NT2/D1 (cell line): ENCODE measurements around the gene BHMT.

ENCODE experiments used
- DNase-seq: peaks from one replicate; pipeline ENCODE4 v3.0.0-alpha.2; 2011; ENCODE audit warnings: low read depth, low spot score
- H3K27me3 ChIP-seq: 2 replicates; pipeline ENCODE4 v1.6.0; 2011; ENCODE audit warnings: mild to moderate bottlenecking; ENCODE audit not compliant: insufficient read length, insufficient read depth
- H3K36me3 ChIP-seq: 2 replicates; pipeline ENCODE4 v1.6.1; 2011; ENCODE audit warnings: mild to moderate bottlenecking, low read length, mixed read lengths; ENCODE audit not compliant: insufficient read depth, insufficient read length
- H3K4me1 ChIP-seq: 2 replicates; pipeline ENCODE4 v1.5.1; 2011; ENCODE audit not compliant: insufficient read depth, insufficient read length
- H3K4me3 ChIP-seq: 2 replicates; pipeline ENCODE4 v1.5.1; 2011; ENCODE audit warnings: low read depth; ENCODE audit not compliant: insufficient read length
- H3K9ac ChIP-seq: 2 replicates; pipeline ENCODE4 v1.6.0; 2011; ENCODE audit warnings: low read depth; ENCODE audit not compliant: insufficient read length
- H3K9me3 ChIP-seq: 2 replicates; pipeline ENCODE4 v1.5.1; 2011; ENCODE audit warnings: mild to moderate bottlenecking, low read length; ENCODE audit not compliant: insufficient read depth
- SUZ12 ChIP-seq: IDR thresholded peaks from 2 replicates; pipeline ENCODE4 v1.6.1; 2011; ENCODE audit not compliant: insufficient read length, insufficient read depth; ENCODE audit errors: extremely low read depth
- YY1 ChIP-seq: IDR thresholded peaks from 2 replicates; pipeline ENCODE4 v1.6.1; 2011; ENCODE audit not compliant: insufficient read length, insufficient read depth
- ZNF274 ChIP-seq: IDR thresholded peaks from 2 replicates; pipeline ENCODE4 v1.6.1; 2011; ENCODE audit warnings: mild to moderate bottlenecking, low read depth, low read length

BHMT gene

DNA sequence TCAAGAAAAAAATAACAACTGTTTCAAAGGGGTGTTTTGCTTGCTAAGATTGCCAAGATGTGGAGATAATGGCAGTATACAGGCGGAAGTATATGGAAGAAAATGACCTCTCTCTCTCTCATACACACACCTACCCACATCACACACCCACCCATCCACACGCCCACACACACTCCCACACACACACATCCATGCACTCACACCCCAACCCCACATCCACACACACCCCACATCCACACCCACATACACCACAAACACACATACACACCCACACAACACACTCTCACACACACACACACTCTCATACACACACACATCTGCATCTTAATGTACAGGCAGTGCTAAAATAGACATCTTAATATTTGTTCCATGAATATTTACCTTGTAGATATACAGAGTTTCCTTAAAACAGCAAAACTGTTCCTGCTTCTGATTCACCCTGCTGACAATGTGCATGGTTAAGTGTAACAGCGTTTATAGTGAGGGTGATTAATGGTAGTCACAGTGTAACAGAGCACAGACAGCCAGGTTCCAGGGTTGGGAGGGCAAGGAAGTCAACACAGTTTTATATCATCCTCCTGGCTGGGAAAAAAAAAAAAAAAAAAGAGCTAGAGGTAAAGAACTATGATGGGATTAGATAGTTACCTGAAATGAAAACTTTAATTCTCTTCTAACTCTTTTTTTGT is 33.8 kb upstream of the BHMT start:
- Histone ChIP-seq H3K27me3 (no peaks in the 10 kb centered on the region), H3K4me3 (no peak overlapping the region), H3K9me3 (peaks cover 19% of the 10 kb centered on the region), H3K36me3 (no peaks in the 10 kb centered on the region), H3K4me1 (no peaks in the 10 kb centered on the region), H3K9ac (no peak overlapping the region)
- no peak for DNase-seq
- TF ChIP-seq YY1 = no peak
- TF ChIP-seq ZNF274 = no peak
- TF ChIP-seq SUZ12 = no peak

DNA sequence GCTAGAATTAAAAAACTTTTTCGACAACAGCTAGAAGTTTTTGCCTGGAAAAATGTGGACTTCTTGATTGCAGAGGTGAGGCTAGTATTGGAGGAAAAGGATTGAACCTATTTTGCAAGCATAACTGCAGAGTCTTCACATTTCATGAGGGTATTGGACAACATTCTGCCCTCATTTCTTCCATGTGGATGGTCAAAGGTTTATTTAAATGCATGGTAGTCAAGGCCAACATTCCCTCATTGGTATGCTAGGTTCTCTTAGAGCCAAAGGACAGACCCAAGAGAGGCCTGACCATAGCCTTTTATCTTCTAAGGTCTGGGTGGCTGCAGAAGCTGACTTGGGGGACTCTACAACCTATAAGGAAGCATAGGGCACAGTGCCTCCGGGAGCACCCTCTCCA is 30.8 kb upstream of the BHMT start:
- no peak overlapping the region for H3K9ac ChIP-seq
- no peaks in the 10 kb centered on the region for H3K9me3 ChIP-seq
- no peak for DNase-seq
- no peak overlapping the region for H3K4me3 ChIP-seq
- no peaks in the 10 kb centered on the region for H3K4me1 ChIP-seq
- H3K36me3 ChIP-seq = no peaks in the 10 kb centered on the region
- H3K27me3 ChIP-seq = no peaks in the 10 kb centered on the region
- TF ChIP-seq SUZ12 (no peak), YY1 (no peak), ZNF274 (no peak)

DNA sequence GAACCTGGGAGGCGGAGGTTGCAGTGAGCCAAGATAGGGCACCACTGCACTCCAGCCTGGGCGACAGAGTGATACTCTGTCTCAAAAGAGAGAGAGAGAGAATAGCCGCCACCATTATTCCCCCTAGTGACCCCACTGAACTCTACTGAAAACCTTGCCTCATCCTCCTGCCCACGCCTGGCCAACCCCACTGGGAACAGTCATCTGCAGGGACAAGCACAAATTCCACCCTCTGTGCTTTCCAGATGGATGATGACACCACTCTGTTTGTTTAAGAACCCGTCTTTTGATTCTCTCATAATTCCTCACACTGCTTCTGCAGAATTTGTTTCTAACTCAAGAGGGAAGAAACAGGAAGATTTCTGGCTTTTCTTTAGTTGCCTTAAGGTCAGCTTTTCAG is 29.8 kb upstream of the BHMT start:
- H3K9me3 ChIP-seq = no peaks in the 10 kb centered on the region
- H3K4me1 ChIP-seq = no peaks in the 10 kb centered on the region
- no peaks in the 10 kb centered on the region for H3K36me3 ChIP-seq
- H3K4me3 ChIP-seq = no peak overlapping the region
- no peak for DNase-seq
- H3K9ac ChIP-seq = no peak overlapping the region
- no peaks in the 10 kb centered on the region for H3K27me3 ChIP-seq
- TF ChIP-seq SUZ12 (no peak), ZNF274 (no peak), YY1 (no peak)

GRCh38 chr5:79086116-79086515 is 25.5 kb upstream of the BHMT start:
- H3K4me1 ChIP-seq = no peaks in the 10 kb centered on the region
- H3K36me3 ChIP-seq = no peaks in the 10 kb centered on the region
- no peaks in the 10 kb centered on the region for H3K9me3 ChIP-seq
- DNase-seq = no peak
- TF ChIP-seq ZNF274 (no peak), YY1 (no peak), SUZ12 (no peak)
- H3K4me3 ChIP-seq = no peak overlapping the region
- H3K27me3 ChIP-seq = no peaks in the 10 kb centered on the region
- no peak overlapping the region for H3K9ac ChIP-seq

DNA sequence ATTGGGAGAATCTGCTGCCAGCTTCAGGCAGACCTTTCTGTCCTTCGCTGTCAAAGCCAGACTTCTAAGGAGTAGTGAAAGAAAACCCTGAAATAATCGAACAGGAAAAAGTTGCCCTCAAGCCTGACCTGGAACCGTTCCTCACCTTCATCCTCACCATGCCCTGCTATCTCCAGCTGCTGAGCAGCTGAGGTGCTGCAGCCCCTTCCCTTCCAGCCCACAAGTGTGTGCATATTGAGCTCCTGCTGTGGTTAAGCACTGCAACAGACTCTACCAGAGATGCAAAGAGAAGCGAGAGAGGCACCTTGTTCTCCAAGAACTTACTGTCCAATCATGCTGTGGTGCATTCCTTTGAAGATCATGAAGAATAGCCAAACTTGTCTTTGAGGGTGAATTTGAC is 23.1 kb upstream of the BHMT start:
- no peak for TF ChIP-seq SUZ12
- no peak for TF ChIP-seq ZNF274
- TF ChIP-seq YY1 = no peak
- H3K4me3 ChIP-seq = no peak overlapping the region
- no peaks in the 10 kb centered on the region for H3K36me3 ChIP-seq
- no peak overlapping the region for H3K9ac ChIP-seq
- no peaks in the 10 kb centered on the region for H3K27me3 ChIP-seq
- H3K9me3 ChIP-seq = no peaks in the 10 kb centered on the region
- H3K4me1 ChIP-seq = no peaks in the 10 kb centered on the region
- no peak for DNase-seq

- no peaks in the 10 kb centered on the region for H3K36me3 ChIP-seq
- H3K4me3 ChIP-seq = no peak overlapping the region
- no peak overlapping the region for H3K9ac ChIP-seq
- H3K4me1 ChIP-seq = no peaks in the 10 kb centered on the region
- no peak for DNase-seq
- H3K9me3 ChIP-seq = no peaks in the 10 kb centered on the region
- TF ChIP-seq SUZ12 (no peak), YY1 (no peak), ZNF274 (no peak)
- H3K27me3 ChIP-seq = no peaks in the 10 kb centered on the region
These were observed 20.5 kb upstream of the BHMT start for GRCh38 chr5:79091064-79091463.

DNA sequence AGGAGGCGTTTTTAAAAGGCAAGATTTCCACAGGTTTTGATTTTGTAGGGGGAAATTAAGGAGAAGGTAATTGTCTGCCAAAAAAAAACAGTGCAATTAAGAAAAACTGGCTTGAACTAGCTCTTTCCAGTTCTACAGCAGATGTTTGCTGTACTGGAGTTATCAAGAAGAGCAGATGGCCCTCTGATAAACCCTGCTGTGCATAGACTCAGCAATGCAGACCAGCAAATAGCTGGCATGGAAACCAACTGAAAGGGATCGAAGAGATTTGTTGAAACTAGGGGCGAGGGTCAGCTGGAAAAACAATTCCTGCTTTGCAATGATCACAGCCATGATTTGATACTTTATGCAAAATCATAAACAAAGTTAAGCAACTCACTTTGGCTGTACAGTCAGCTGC is 17.8 kb upstream of the BHMT start:
- H3K9ac ChIP-seq = no peak overlapping the region
- no peak for DNase-seq
- no peaks in the 10 kb centered on the region for H3K27me3 ChIP-seq
- no peaks in the 10 kb centered on the region for H3K36me3 ChIP-seq
- TF ChIP-seq ZNF274 (no peak), SUZ12 (no peak), YY1 (no peak)
- H3K9me3 ChIP-seq = no peaks in the 10 kb centered on the region
- H3K4me3 ChIP-seq = no peak overlapping the region
- H3K4me1 ChIP-seq = no peaks in the 10 kb centered on the region
